SK-N-SH (cell line): ENCODE measurements around the gene LDAH. TPM values are rescaled to one million over a fixed set of nuclear protein-coding genes. Genes with fewer than 3 reads are reported as not detected.

ENCODE experiments used
- CTCF ChIA-PET: fragments of 300-600, 350-600 bp; formaldehyde crosslinking; extraction: SDS; loops from one replicate; lab custom pipeline; 2021; lab: Yijun Ruan, JAX
- POLR2A ChIA-PET: fragments of 350-600 bp; sonication (Branson Sonifier 250); formaldehyde crosslinking; extraction: SDS; loops from one replicate; lab custom pipeline; 2020; ENCODE audit warnings: antibody characterized with exemption, inconsistent platforms; lab: Yijun Ruan, JAX
- DNase-seq: peaks from one replicate; pipeline ENCODE4 v3.0.0; 2012
- H2AFZ ChIP-seq: fragments of 200-600 bp; sonication (generic); 2 replicates; pipeline ENCODE4 v1.8.1; 2016; ENCODE audit warnings: antibody characterized with exemption, mild to moderate bottlenecking, low read depth
- H3F3A ChIP-seq: fragments of 200-600 bp; sonication (generic); replicated peaks from 2 replicates; pipeline ENCODE3; 2016; ENCODE audit warnings: antibody characterized with exemption, mild to moderate bottlenecking; ENCODE audit not compliant: insufficient read depth
- H3K27ac ChIP-seq, 2 experiments: fragments of 200-500 bp in 1 of 2; fragments of 200-600 bp in 1 of 2; sonication (Bioruptor generic) in 1 of 2; sonication (generic), shearing (Covaris generic) in 1 of 2; 2 replicates each; pipeline versions ENCODE4 v1.5.1 to v1.6.1; 2014 to 2016; ENCODE audit warnings: low read depth in 2 of 2, inconsistent platforms in 1 of 2, low read length in 1 of 2, mild to moderate bottlenecking in 1 of 2, mixed read lengths in 1 of 2
- H3K27me3 ChIP-seq: fragments of 200-600 bp; sonication (generic), shearing (Covaris generic); 2 replicates; pipeline ENCODE4 v1.6.1; 2016; ENCODE audit warnings: mixed run types; ENCODE audit not compliant: insufficient read depth
- H3K36me3 ChIP-seq, 2 experiments: fragments of 200-500 bp in 1 of 2; fragments of 200-600 bp in 1 of 2; sonication (Bioruptor generic) in 1 of 2; sonication (generic) in 1 of 2; replicated peaks in 1 of 2; 2 replicates each; pipeline versions ENCODE3 to v1.5.1; 2014 to 2016; ENCODE audit warnings: low read length in 1 of 2, mild to moderate bottlenecking in 1 of 2; ENCODE audit not compliant: insufficient read depth in 2 of 2, control insufficient read depth in 1 of 2
- H3K4me1 ChIP-seq, 2 experiments: fragments of 200-500 bp in 1 of 2; fragments of 200-600 bp in 1 of 2; sonication (Bioruptor generic) in 1 of 2; sonication (generic), shearing (Covaris generic) in 1 of 2; 2 replicates each; pipeline versions ENCODE4 v1.5.1 to v1.6.1; 2014 to 2016; ENCODE audit warnings: low read depth in 1 of 2, low read length in 1 of 2, mixed run types in 1 of 2; ENCODE audit not compliant: insufficient read depth in 2 of 2, control insufficient read depth in 1 of 2
- H3K4me2 ChIP-seq: fragments of 200-600 bp; sonication (generic), shearing (Covaris generic); 2 replicates; pipeline ENCODE4 v1.6.1; 2017; ENCODE audit warnings: mixed run types
- H3K4me3 ChIP-seq, 2 experiments: fragments of 200-500 bp in 1 of 2; fragments of 200-600 bp in 1 of 2; sonication (Bioruptor generic) in 1 of 2; sonication (generic), shearing (Covaris generic) in 1 of 2; 2 replicates each; pipeline versions ENCODE4 v1.5.1 to v1.8.1; 2014 to 2016; ENCODE audit warnings: low read depth in 2 of 2, inconsistent platforms in 1 of 2, low read length in 1 of 2, mild to moderate bottlenecking in 1 of 2, mixed read lengths in 1 of 2, moderate library complexity in 1 of 2
- H3K79me2 ChIP-seq: fragments of 200-600 bp; sonication (generic); 2 replicates; pipeline ENCODE4 v1.8.1; 2017; ENCODE audit warnings: mild to moderate bottlenecking; ENCODE audit not compliant: insufficient read depth
- H3K9ac ChIP-seq: fragments of 200-600 bp; sonication (generic); 2 replicates; pipeline ENCODE4 v1.6.1; 2017; ENCODE audit warnings: mixed run types
- H3K9me2 ChIP-seq: fragments of 200-600 bp; sonication (generic); 2 replicates; pipeline ENCODE4 v1.6.1; 2017; ENCODE audit warnings: mixed run types
- H3K9me3 ChIP-seq: fragments of 200-600 bp; sonication (generic); 2 replicates; pipeline ENCODE4 v1.6.1; 2017; ENCODE audit warnings: mixed run types, mild to moderate bottlenecking, moderate library complexity
- H4K20me1 ChIP-seq: fragments of 200-600 bp; sonication (generic); 2 replicates; pipeline ENCODE4 v1.6.1; 2017; ENCODE audit warnings: mild to moderate bottlenecking, mixed run types; ENCODE audit not compliant: insufficient read depth
- CHD2 ChIP-seq: fragments of 150-350 bp; IDR thresholded peaks from 2 replicates; pipeline ENCODE4 v1.6.1; 2018; ENCODE audit warnings: low read length; ENCODE audit not compliant: partially characterized antibody
- EP300 ChIP-seq, 2 experiments: IDR thresholded peaks; 2 replicates each; pipeline versions ENCODE4 v1.4.0 to v1.6.1; 2012; ENCODE audit warnings: borderline replicate concordance in 1 of 2, low read depth in 1 of 2, low read length in 1 of 2
- FOSL2 ChIP-seq: IDR thresholded peaks from 2 replicates; pipeline ENCODE4 v1.4.0; 2012; ENCODE audit warnings: low read depth, mild to moderate bottlenecking, moderate library complexity, borderline replicate concordance
- FOXJ3 ChIP-seq: sonication (generic); formaldehyde crosslinking; IDR thresholded peaks from 2 replicates; pipeline ENCODE4 v1.5.1; 2020; ENCODE audit warnings: mild to moderate bottlenecking, missing genetic modification reagents
- FOXM1 ChIP-seq: IDR thresholded peaks from 2 replicates; pipeline ENCODE4 v1.4.0; 2012; ENCODE audit warnings: low read depth, mild to moderate bottlenecking
- GABPA ChIP-seq: IDR thresholded peaks from 2 replicates; pipeline ENCODE4 v1.4.0; 2012; ENCODE audit warnings: low read depth, mild to moderate bottlenecking
- GATA2 ChIP-seq: sonication (generic); formaldehyde crosslinking; IDR thresholded peaks from 2 replicates; pipeline ENCODE4 v1.5.0; 2020; ENCODE audit warnings: mild to moderate bottlenecking, missing genetic modification reagents
- MEF2A ChIP-seq: IDR thresholded peaks from 2 replicates; pipeline ENCODE4 v1.4.0; 2012; ENCODE audit warnings: low read depth, borderline replicate concordance
- MXI1 ChIP-seq: IDR thresholded peaks from 2 replicates; pipeline ENCODE4 v1.6.1; 2012; ENCODE audit warnings: mild to moderate bottlenecking, low read depth, low read length, improper control_type of control experiment
- POLR2AphosphoS5 ChIP-seq: IDR thresholded peaks from 2 replicates; pipeline ENCODE4 v1.6.1; 2012; ENCODE audit warnings: low read depth, low read length
- RAD21 ChIP-seq: IDR thresholded peaks from 2 replicates; pipeline ENCODE4 v1.6.1; 2012; ENCODE audit warnings: mild to moderate bottlenecking, low read length
- RCOR1 ChIP-seq: fragments of 150-350 bp; IDR thresholded peaks from 2 replicates; pipeline ENCODE4 v1.6.1; 2017; ENCODE audit warnings: antibody characterized with exemption, low read length
- RFX5 ChIP-seq: IDR thresholded peaks from 2 replicates; pipeline ENCODE4 v1.6.1; 2012; ENCODE audit warnings: mild to moderate bottlenecking, improper control_type of control experiment, low read length
- RXRA ChIP-seq: IDR thresholded peaks from 2 replicates; pipeline ENCODE4 v1.4.0; 2012; ENCODE audit warnings: low read depth, mild to moderate bottlenecking, borderline replicate concordance
- SIN3A ChIP-seq: IDR thresholded peaks from 2 replicates; pipeline ENCODE4 v1.6.1; 2012; ENCODE audit warnings: low read depth, mild to moderate bottlenecking, low read length, moderate library complexity, borderline replicate concordance
- SMC3 ChIP-seq: IDR thresholded peaks from 2 replicates; pipeline ENCODE4 v1.6.1; 2012; ENCODE audit warnings: low read depth, low read length, improper control_type of control experiment
- TAF1 ChIP-seq: IDR thresholded peaks from 2 replicates; pipeline ENCODE4 v1.6.1; 2012; ENCODE audit warnings: low read depth, mild to moderate bottlenecking, low read length, moderate library complexity, borderline replicate concordance
- TCF12 ChIP-seq: IDR thresholded peaks from 2 replicates; pipeline ENCODE4 v1.4.0; 2012
- TEAD4 ChIP-seq: IDR thresholded peaks from 2 replicates; pipeline ENCODE4 v1.4.0; 2012; ENCODE audit warnings: mild to moderate bottlenecking, borderline replicate concordance; ENCODE audit not compliant: insufficient read depth
- USF1 ChIP-seq: IDR thresholded peaks from 2 replicates; pipeline ENCODE4 v1.4.0; 2012; ENCODE audit warnings: low read depth, borderline replicate concordance
- WGBS: methylation state at CpG from one replicate; pipeline ENCODE4 v1.1.6; 2017; ENCODE audit warnings: low lambda C conversion rate; 5-methylcytosine and 5-hydroxymethylcytosine counted together
- polyA plus RNA-seq, 3 experiments: library from polyadenylated mRNA; depleted of rRNA; stranded (reverse); fragments of >200 nt; gene quantifications; 2 replicates each; pipeline ENCODE4 v1.2.3, GENCODE V29; 2012
- TF ChIP-seq, protein P1 (sequence below): fragments of 150-350 bp; IDR thresholded peaks from 2 replicates; pipeline ENCODE4 v1.6.1; 2017; ENCODE audit warnings: antibody characterized with exemption, low read length, low read depth, borderline replicate concordance

LDAH gene
- polyA plus RNA-seq, 1 of the 3 experiments (the other 2 are of a cell fraction) = 12.7 TPM

DNA sequence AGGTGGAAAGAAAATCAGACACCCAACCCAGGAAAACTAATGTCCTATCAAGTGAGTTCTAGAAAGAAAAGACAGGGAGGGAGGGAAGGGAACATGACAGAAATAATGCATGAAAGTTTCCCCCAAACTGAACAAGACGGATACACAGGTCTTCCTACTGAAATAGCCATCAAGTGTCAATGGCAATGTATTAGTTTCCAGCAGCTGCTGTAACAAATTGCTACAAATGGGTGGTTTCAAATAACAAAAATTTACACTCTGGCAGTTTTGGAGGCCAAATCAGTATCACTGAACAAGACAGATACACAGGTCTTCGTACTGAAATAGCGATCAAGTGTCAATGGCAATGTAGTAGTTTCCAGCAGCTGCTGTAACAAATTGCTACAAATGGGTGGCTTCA lies 70.6 kb downstream of the LDAH start:
- DNase-seq = no peak
- Histone ChIP-seq H3K9me2 (no peaks in the 10 kb centered on the region), H3K9ac (no peak overlapping the region), H3K9me3 (no peaks in the 10 kb centered on the region), H3K27ac (no peak overlapping the region), H2AFZ (no peak overlapping the region), H3K27me3 (no peaks in the 10 kb centered on the region), H4K20me1 (no peaks in the 10 kb centered on the region), H3K79me2 (no peaks in the 10 kb centered on the region), H3F3A (no peaks in the 10 kb centered on the region), H3K4me2 (no peak overlapping the region), H3K4me3 (no peak overlapping the region), H3K36me3 (peaks cover 0 to 2% of the 10 kb centered on the region in 2 experiments), H3K4me1 (no peaks in the 10 kb centered on the region)
- 89% methylated on average over 3 of the region's 3 CpGs for WGBS
- CTCF ChIA-PET = interaction anchor here (1.3 to 2.4 kb wide), 3 partner anchors 9 to 91 kb away, joined by 3 to 9 read pairs (median 6); no protein-coding TSS in a partner anchor
- POLR2A ChIA-PET = no interaction called here
- TF ChIP-seq CHD2 (no peak), USF1 (no peak), RCOR1 (no peak), SMC3 (no peak), FOXM1 (no peak), POLR2AphosphoS5 (no peak), TCF12 (no peak), MEF2A (no peak), RXRA (no peak), SIN3A (no peak), MXI1 (no peak), TAF1 (no peak), FOSL2 (no peak), FOXJ3 (CRISPR knock-in tag) (no peak), GABPA (no peak), RFX5 (no peak), GATA2 (CRISPR knock-in tag) (no peak)
- TF ChIP-seq, protein P1, sequence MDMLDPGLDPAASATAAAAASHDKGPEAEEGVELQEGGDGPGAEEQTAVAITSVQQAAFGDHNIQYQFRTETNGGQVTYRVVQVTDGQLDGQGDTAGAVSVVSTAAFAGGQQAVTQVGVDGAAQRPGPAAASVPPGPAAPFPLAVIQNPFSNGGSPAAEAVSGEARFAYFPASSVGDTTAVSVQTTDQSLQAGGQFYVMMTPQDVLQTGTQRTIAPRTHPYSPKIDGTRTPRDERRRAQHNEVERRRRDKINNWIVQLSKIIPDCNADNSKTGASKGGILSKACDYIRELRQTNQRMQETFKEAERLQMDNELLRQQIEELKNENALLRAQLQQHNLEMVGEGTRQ = no peak

DNA sequence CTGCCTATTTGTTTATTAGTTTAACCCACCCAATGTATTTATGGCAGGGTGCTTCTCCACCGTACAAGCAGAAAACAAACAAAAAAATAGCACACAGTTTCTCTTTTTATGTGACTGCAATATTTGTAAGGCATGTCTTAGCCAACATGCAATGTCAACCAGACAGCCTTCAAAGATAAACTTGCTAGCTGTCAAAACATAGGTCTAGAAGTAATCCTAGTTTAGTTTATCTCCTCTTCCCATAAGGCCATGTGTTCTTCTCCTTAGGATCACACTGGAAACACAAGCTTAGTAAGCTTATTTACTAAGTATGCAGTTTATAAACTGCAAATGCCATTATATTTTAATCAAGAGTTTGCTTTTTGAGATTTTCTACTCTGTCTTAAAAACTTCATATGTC lies 75.6 kb downstream of the LDAH start:
- H3K9me3 ChIP-seq = no peaks in the 10 kb centered on the region
- H3K27me3 ChIP-seq = no peaks in the 10 kb centered on the region
- CTCF ChIA-PET = interaction anchor here (1.0 to 4.1 kb wide), 3 partner anchors 18 to 86 kb away, joined by 3 to 22 read pairs (median 20); no protein-coding TSS in a partner anchor
- no peak overlapping the region for H3K4me2 ChIP-seq
- H3K36me3 ChIP-seq = no peaks in the 10 kb centered on the region
- 94% methylated on average over 1 of the region's 1 CpG for WGBS
- no peaks in the 10 kb centered on the region for H3K9me2 ChIP-seq
- TF ChIP-seq EP300 (IDR thresholded peaks at IDR 0.05; ENCODE audit: borderline replicate concordance in 1 of 2, low read depth in 1 of 2, low read length in 1 of 2) = no peak
- TF ChIP-seq RAD21 = no peak
- no peak for TF ChIP-seq TEAD4
- TF ChIP-seq SMC3 = no peak
- TF ChIP-seq, all 33 proteins: peak for 0
- H3K4me1 ChIP-seq = peaks cover 0 to 9% of the 10 kb centered on the region in 2 experiments; a peak in 1 of 4 replicates
- no peak overlapping the region for H3K9ac ChIP-seq
- no peaks in the 10 kb centered on the region for H3F3A ChIP-seq
- no peak overlapping the region for H3K4me3 ChIP-seq
- H3K27ac ChIP-seq = no peak overlapping the region
- no peak for DNase-seq
- POLR2A ChIA-PET = no interaction called here
- H4K20me1 ChIP-seq = no peaks in the 10 kb centered on the region
- H2AFZ ChIP-seq = no peak overlapping the region
- no peaks in the 10 kb centered on the region for H3K79me2 ChIP-seq
